ENCODE results near the gene THOC6. TPM values are rescaled to one million over a fixed set of nuclear protein-coding genes. Genes with fewer than 3 reads are reported as not detected.
A peak's percentile ranks its signal among the peaks of the same experiment; 100 is the strongest.

The THOC6 gene
- total and polyA plus RNA-seq, 4 donors, result 10.8 to 14.8 (median 11.7) TPM

DNA sequence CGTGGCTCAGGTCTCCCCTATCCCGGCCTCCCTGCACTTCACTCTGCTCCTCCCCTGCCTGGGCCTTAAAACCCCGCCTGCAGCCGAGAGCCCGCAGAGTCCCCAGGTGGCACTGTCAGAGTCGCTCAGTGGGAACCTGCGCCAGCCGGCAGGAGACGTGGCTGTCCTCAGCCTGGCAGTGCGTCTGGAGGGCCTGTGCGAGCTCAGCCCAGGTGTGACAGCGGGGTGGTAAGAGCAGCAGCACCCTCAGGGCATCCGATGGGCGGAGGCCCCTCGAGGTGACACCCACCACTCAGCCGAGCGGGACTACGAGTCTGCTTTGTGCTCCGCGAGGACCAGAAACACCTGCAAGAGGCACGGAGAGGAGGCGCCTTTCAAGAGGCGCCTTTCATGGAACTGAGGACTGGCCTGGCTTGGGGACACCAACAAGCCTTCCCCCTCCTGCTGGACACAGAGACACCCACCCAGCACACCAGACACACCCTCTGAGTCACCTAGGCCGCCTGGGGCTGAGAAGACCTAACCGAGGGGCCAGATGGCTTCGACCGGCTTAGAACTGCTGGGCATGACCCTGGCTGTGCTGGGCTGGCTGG, 10.9 kb upstream of the THOC6 start, which contains the start of gene CLDN9:
CLDN9 (plus strand) TSS at position 96 of the 593 bp plus-strand sequence; CDS start at position 536, 440 bp downstream.
- H3K27ac ChIP-seq (ENCODE audit: low read depth in 1 of 2, low read length in 2 of 2), result no peak within 1 kb of the TSS
- TF ChIP-seq JUND (IDR thresholded peaks at IDR 0.05) (no peak), FOXA1 (IDR thresholded peaks at IDR 0.05) (no peak), RAD21 (IDR thresholded peaks at IDR 0.05) (no peak), HNF4G (IDR thresholded peaks at IDR 0.05) (no peak), NR2F2 (IDR thresholded peaks at IDR 0.05) (no peak), ZBTB33 (IDR thresholded peaks at IDR 0.05) (no peak), GABPA (IDR thresholded peaks at IDR 0.05 in 1 of 2, conservative IDR thresholded peaks at IDR 0.05 in 1 of 2) (no peak)
- TF ChIP-seq, protein P1, sequence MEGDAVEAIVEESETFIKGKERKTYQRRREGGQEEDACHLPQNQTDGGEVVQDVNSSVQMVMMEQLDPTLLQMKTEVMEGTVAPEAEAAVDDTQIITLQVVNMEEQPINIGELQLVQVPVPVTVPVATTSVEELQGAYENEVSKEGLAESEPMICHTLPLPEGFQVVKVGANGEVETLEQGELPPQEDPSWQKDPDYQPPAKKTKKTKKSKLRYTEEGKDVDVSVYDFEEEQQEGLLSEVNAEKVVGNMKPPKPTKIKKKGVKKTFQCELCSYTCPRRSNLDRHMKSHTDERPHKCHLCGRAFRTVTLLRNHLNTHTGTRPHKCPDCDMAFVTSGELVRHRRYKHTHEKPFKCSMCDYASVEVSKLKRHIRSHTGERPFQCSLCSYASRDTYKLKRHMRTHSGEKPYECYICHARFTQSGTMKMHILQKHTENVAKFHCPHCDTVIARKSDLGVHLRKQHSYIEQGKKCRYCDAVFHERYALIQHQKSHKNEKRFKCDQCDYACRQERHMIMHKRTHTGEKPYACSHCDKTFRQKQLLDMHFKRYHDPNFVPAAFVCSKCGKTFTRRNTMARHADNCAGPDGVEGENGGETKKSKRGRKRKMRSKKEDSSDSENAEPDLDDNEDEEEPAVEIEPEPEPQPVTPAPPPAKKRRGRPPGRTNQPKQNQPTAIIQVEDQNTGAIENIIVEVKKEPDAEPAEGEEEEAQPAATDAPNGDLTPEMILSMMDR (IDR thresholded peaks at IDR 0.05; ENCODE audit: low read depth, low read length, missing input control), result no peak
- TF ChIP-seq, protein P2, sequence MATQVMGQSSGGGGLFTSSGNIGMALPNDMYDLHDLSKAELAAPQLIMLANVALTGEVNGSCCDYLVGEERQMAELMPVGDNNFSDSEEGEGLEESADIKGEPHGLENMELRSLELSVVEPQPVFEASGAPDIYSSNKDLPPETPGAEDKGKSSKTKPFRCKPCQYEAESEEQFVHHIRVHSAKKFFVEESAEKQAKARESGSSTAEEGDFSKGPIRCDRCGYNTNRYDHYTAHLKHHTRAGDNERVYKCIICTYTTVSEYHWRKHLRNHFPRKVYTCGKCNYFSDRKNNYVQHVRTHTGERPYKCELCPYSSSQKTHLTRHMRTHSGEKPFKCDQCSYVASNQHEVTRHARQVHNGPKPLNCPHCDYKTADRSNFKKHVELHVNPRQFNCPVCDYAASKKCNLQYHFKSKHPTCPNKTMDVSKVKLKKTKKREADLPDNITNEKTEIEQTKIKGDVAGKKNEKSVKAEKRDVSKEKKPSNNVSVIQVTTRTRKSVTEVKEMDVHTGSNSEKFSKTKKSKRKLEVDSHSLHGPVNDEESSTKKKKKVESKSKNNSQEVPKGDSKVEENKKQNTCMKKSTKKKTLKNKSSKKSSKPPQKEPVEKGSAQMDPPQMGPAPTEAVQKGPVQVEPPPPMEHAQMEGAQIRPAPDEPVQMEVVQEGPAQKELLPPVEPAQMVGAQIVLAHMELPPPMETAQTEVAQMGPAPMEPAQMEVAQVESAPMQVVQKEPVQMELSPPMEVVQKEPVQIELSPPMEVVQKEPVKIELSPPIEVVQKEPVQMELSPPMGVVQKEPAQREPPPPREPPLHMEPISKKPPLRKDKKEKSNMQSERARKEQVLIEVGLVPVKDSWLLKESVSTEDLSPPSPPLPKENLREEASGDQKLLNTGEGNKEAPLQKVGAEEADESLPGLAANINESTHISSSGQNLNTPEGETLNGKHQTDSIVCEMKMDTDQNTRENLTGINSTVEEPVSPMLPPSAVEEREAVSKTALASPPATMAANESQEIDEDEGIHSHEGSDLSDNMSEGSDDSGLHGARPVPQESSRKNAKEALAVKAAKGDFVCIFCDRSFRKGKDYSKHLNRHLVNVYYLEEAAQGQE (IDR thresholded peaks at IDR 0.05), result no peak
- H3K27me3 ChIP-seq (ENCODE audit: control insufficient read depth in 4 of 4, insufficient read depth in 4 of 4, low read length in 3 of 4), result no peaks in the 10 kb centered on the region
- no peak within 1 kb of the TSS for H3K4me3 ChIP-seq (ENCODE audit: low read depth in 1 of 3, low read length in 3 of 3)
- DNase-seq (ENCODE audit: low spot score), result no peak
- H3K36me3 ChIP-seq (ENCODE audit: control insufficient read depth in 4 of 4, insufficient read depth in 3 of 4, low read depth in 1 of 4, low read length in 3 of 4), result no peaks in the 10 kb centered on the region
- WGBS, result 64% methylated on average over 27 of the region's 27 CpGs
- no peaks in the 10 kb centered on the region for H3K9me3 ChIP-seq (ENCODE audit: control insufficient read depth in 4 of 4, low read length in 3 of 4)
- H3K9ac ChIP-seq (ENCODE audit: low read depth in 1 of 2, low read length in 2 of 2), result no peak within 1 kb of the TSS
- H3K4me1 ChIP-seq (ENCODE audit: control insufficient read depth in 4 of 4, insufficient read depth in 4 of 4, low read length in 3 of 4), result peaks cover 5 to 31% (median 17%) of the 10 kb centered on the region in 4 donors

GRCh38 chr16:3013491-3013951, 10.3 kb upstream of the THOC6 start:
- H3K36me3 ChIP-seq (ENCODE audit: control insufficient read depth in 4 of 4, insufficient read depth in 3 of 4, low read depth in 1 of 4, low read length in 3 of 4), result no peaks in the 10 kb centered on the region
- no peak overlapping the region for H3K9ac ChIP-seq (ENCODE audit: low read depth in 1 of 2, low read length in 2 of 2)
- no peaks in the 10 kb centered on the region for H3K9me3 ChIP-seq (ENCODE audit: control insufficient read depth in 4 of 4, low read length in 3 of 4)
- DNase-seq (ENCODE audit: low spot score), result no peak
- 38% methylated on average over 27 of the region's 27 CpGs for WGBS
- no peaks in the 10 kb centered on the region for H3K27me3 ChIP-seq (ENCODE audit: control insufficient read depth in 4 of 4, insufficient read depth in 4 of 4, low read length in 3 of 4)
- H3K27ac ChIP-seq (ENCODE audit: low read depth in 1 of 2, low read length in 2 of 2), result no peak overlapping the region
- H3K4me1 ChIP-seq (ENCODE audit: control insufficient read depth in 4 of 4, insufficient read depth in 4 of 4, low read length in 3 of 4), result peaks cover 4 to 27% (median 12%) of the 10 kb centered on the region in 4 donors
- H3K4me3 ChIP-seq (ENCODE audit: low read depth in 1 of 3, low read length in 3 of 3), result no peak overlapping the region
- TF ChIP-seq TAF1 (conservative IDR thresholded peaks at IDR 0.05), result no peak
- TF ChIP-seq GABPA (IDR thresholded peaks at IDR 0.05 in 1 of 2, conservative IDR thresholded peaks at IDR 0.05 in 1 of 2), result no peak
- TF ChIP-seq, protein P3, sequence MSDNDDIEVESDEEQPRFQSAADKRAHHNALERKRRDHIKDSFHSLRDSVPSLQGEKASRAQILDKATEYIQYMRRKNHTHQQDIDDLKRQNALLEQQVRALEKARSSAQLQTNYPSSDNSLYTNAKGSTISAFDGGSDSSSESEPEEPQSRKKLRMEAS (IDR thresholded peaks at IDR 0.05), result no peak
- no peak for TF ChIP-seq FOXA2 (IDR thresholded peaks at IDR 0.05)
- TF ChIP-seq ZBTB33 (IDR thresholded peaks at IDR 0.05), result no peak
- no peak for TF ChIP-seq FOXA1 (IDR thresholded peaks at IDR 0.05)
- TF ChIP-seq, protein P4, sequence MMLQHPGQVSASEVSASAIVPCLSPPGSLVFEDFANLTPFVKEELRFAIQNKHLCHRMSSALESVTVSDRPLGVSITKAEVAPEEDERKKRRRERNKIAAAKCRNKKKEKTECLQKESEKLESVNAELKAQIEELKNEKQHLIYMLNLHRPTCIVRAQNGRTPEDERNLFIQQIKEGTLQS (IDR thresholded peaks at IDR 0.05), result no peak
- no peak for TF ChIP-seq EGR1 (IDR thresholded peaks at IDR 0.05; ENCODE audit: low read depth in 2 of 2)
- peak; percentile 33 to 46 for TF ChIP-seq HNF4A (conservative IDR thresholded peaks at IDR 0.05)
- TF ChIP-seq YY1 (IDR thresholded peaks at IDR 0.05), result peak; percentile 52
- peak in 1 of 2 donors; percentile 12 for TF ChIP-seq RAD21 (IDR thresholded peaks at IDR 0.05)
- TF ChIP-seq NR2F2 (IDR thresholded peaks at IDR 0.05), result no peak
- TF ChIP-seq SP1 (IDR thresholded peaks at IDR 0.05), result peak; percentile 51
- no peak for TF ChIP-seq JUND (IDR thresholded peaks at IDR 0.05)
- no peak for TF ChIP-seq HNF4G (IDR thresholded peaks at IDR 0.05)
- TF ChIP-seq RXRA (IDR thresholded peaks at IDR 0.05), result peak; percentile 97 to 99
